Measurements from ENCODE around the gene GRIK2.

Gene GRIK2

GRCh38 chr6:101400326-101401135 is 7.0 kb downstream of the GRIK2 start:
- DNase-seq = peak in 1 of 51 donors; percentile 46

- peak in 1 of 51 donors; percentile 60 for DNase-seq
Measured at GRCh38 chr6:101401171-101401570, 7.7 kb downstream of the GRIK2 start.

GRCh38 chr6:101401792-101402621 is 8.5 kb downstream of the GRIK2 start:
- DNase-seq = peak in 26 of 51 donors; percentile 9 to 81 (median 38)

- DNase-seq = peak in 21 of 51 donors; percentile 2 to 63 (median 26)
Measured at GRCh38 chr6:101402622-101403031, 9.1 kb downstream of the GRIK2 start.

- DNase-seq = no peak
Measured at GRCh38 chr6:101403216-101403945, 9.9 kb downstream of the GRIK2 start.

- DNase-seq = no peak
Measured at GRCh38 chr6:101404775-101405174, 11.3 kb downstream of the GRIK2 start.

GRCh38 chr6:101413773-101414172 is 20.3 kb downstream of the GRIK2 start:
- no peak for DNase-seq

GRCh38 chr6:101417900-101418299 is 24.4 kb downstream of the GRIK2 start:
- DNase-seq = no peak

- DNase-seq = no peak
Measured at GRCh38 chr6:101422251-101422650, 28.7 kb downstream of the GRIK2 start.

GRCh38 chr6:101422811-101423210 is 29.3 kb downstream of the GRIK2 start:
- DNase-seq = no peak

GRCh38 chr6:101429270-101429669 is 35.8 kb downstream of the GRIK2 start:
- DNase-seq = no peak

GRCh38 chr6:101429845-101430244 is 36.3 kb downstream of the GRIK2 start:
- DNase-seq = no peak

GRCh38 chr6:101433141-101433540 is 39.6 kb downstream of the GRIK2 start:
- DNase-seq = no peak

- DNase-seq = no peak
Measured at GRCh38 chr6:101434601-101435000, 41.1 kb downstream of the GRIK2 start.

GRCh38 chr6:101435038-101435437 is 41.5 kb downstream of the GRIK2 start:
- DNase-seq = no peak

- no peak for DNase-seq
Measured at GRCh38 chr6:101439790-101440189, 46.3 kb downstream of the GRIK2 start.

GRCh38 chr6:101443315-101443714 is 49.8 kb downstream of the GRIK2 start:
- no peak for DNase-seq

GRCh38 chr6:101444717-101445116 is 51.2 kb downstream of the GRIK2 start:
- no peak for DNase-seq

- no peak for DNase-seq
Measured at GRCh38 chr6:101445527-101445926, 52.0 kb downstream of the GRIK2 start.

- DNase-seq = no peak
Measured at GRCh38 chr6:101450901-101451300, 57.4 kb downstream of the GRIK2 start.

GRCh38 chr6:101451981-101452380 is 58.5 kb downstream of the GRIK2 start:
- DNase-seq = no peak

GRCh38 chr6:101453221-101453620 is 59.7 kb downstream of the GRIK2 start:
- DNase-seq = no peak
